SK-N-SH treated with all-trans-retinoic acid at 6 μM for 48 hours (cell line): ENCODE results near the gene PTPRN2.

Source experiments
- ATAC-seq: fragments of 200-7000 bp; cut with Tn5 transposase; 3 replicates; pipeline ENCODE4 v1.9.1; 2020; ENCODE audit warnings: mild to moderate bottlenecking, moderate library complexity
- ARNTL ChIP-seq: fragments of 450-650 bp; formaldehyde crosslinking; IDR thresholded peaks from 2 replicates; pipeline ENCODE4 v1.5.0; 2020; ENCODE audit warnings: low read depth, mild to moderate bottlenecking, moderate library complexity, borderline replicate concordance
- BACH2 ChIP-seq: fragments of 250-450 bp; sonication (Bioruptor Pico); IDR thresholded peaks from 2 replicates; pipeline ENCODE4 v1.9.0; 2021; ENCODE audit warnings: mild to moderate bottlenecking, borderline replicate concordance
- CSDC2 ChIP-seq: fragments of 250-450 bp; sonication (Bioruptor Pico); IDR thresholded peaks from 2 replicates; pipeline ENCODE4 v1.5.0; 2020; ENCODE audit warnings: mild to moderate bottlenecking, moderate library complexity
- CSRNP3 ChIP-seq: fragments of 250-450 bp; sonication (Bioruptor Pico); IDR thresholded peaks from 2 replicates; pipeline ENCODE4 v1.5.1; 2021; ENCODE audit warnings: mild to moderate bottlenecking, moderate library complexity
- ESRRG ChIP-seq: fragments of 250-450 bp; sonication (Bioruptor Pico); IDR thresholded peaks from 2 replicates; pipeline ENCODE4 v1.6.1; 2021; ENCODE audit warnings: mild to moderate bottlenecking
- GLIS3 ChIP-seq: fragments of 250-450 bp; sonication (Bioruptor Pico); IDR thresholded peaks from 2 replicates; pipeline ENCODE4 v1.5.0; 2020; ENCODE audit warnings: mild to moderate bottlenecking, moderate library complexity
- ISL1 ChIP-seq: fragments of 250-450 bp; sonication (Bioruptor Pico); IDR thresholded peaks from 2 replicates; pipeline ENCODE4 v2.1.2; 2022; ENCODE audit warnings: mild to moderate bottlenecking, moderate library complexity
- OSR1 ChIP-seq: fragments of 250-450 bp; sonication (Bioruptor Pico); IDR thresholded peaks from 2 replicates; pipeline ENCODE4 v1.8.0; 2022; ENCODE audit warnings: moderate library complexity, mild to moderate bottlenecking, inconsistent platforms
- PATZ1 ChIP-seq: fragments of 250-450 bp; sonication (Bioruptor Pico); IDR thresholded peaks from 2 replicates; pipeline ENCODE4 v1.8.0; 2020; ENCODE audit warnings: mild to moderate bottlenecking, moderate library complexity, borderline replicate concordance
- PPARA ChIP-seq: fragments of 250-450 bp; sonication (Bioruptor Pico); IDR thresholded peaks from 2 replicates; pipeline ENCODE4 v1.5.0; 2020; ENCODE audit warnings: mild to moderate bottlenecking, borderline replicate concordance
- SNAI2 ChIP-seq: fragments of 250-450 bp; sonication (Bioruptor Pico); IDR thresholded peaks from 2 replicates; pipeline ENCODE4 v1.5.0; 2020; ENCODE audit warnings: mild to moderate bottlenecking, moderate library complexity
- TCF4 ChIP-seq: fragments of 250-450 bp; sonication (Bioruptor Pico); IDR thresholded peaks from 2 replicates; pipeline ENCODE4 v1.8.0; 2021; ENCODE audit warnings: mild to moderate bottlenecking, moderate library complexity, borderline replicate concordance
- TOX ChIP-seq: fragments of 250-450 bp; sonication (Bioruptor Pico); IDR thresholded peaks from 2 replicates; pipeline ENCODE4 v1.8.0; 2021; ENCODE audit warnings: mild to moderate bottlenecking, moderate library complexity, borderline replicate concordance
- TSHZ2 ChIP-seq: fragments of 250-450 bp; sonication (Bioruptor Pico); IDR thresholded peaks from 2 replicates; pipeline ENCODE4 v1.5.0; 2020; ENCODE audit warnings: mild to moderate bottlenecking, moderate library complexity
- ZC3H10 ChIP-seq: fragments of 250-450 bp; sonication (Bioruptor Pico); IDR thresholded peaks from 2 replicates; pipeline ENCODE4 v1.5.1; 2021; ENCODE audit warnings: mild to moderate bottlenecking, moderate library complexity
- ZFP3 ChIP-seq: fragments of 250-450 bp; sonication (Bioruptor Pico); IDR thresholded peaks from 2 replicates; pipeline ENCODE4 v1.5.0; 2020; ENCODE audit warnings: mild to moderate bottlenecking, moderate library complexity
- ZFP30 ChIP-seq: fragments of 450-650 bp; formaldehyde crosslinking; IDR thresholded peaks from 2 replicates; pipeline ENCODE4 v1.5.0; 2022; ENCODE audit warnings: mild to moderate bottlenecking, moderate library complexity
- ZNF565 ChIP-seq: fragments of 450-650 bp; formaldehyde crosslinking; conservative IDR thresholded peaks from 2 replicates; pipeline ENCODE4 v1.5.0; 2020; ENCODE audit warnings: low read depth, mild to moderate bottlenecking, moderate library complexity
- ZNF70 ChIP-seq: fragments of 450-650 bp; formaldehyde crosslinking; IDR thresholded peaks from 2 replicates; pipeline ENCODE4 v1.5.0; 2020; ENCODE audit warnings: mild to moderate bottlenecking, moderate library complexity
- ZNF8 ChIP-seq: fragments of 450-650 bp; formaldehyde crosslinking; IDR thresholded peaks from 2 replicates; pipeline ENCODE4 v1.5.0; 2020; ENCODE audit warnings: mild to moderate bottlenecking, moderate library complexity

Gene PTPRN2

GRCh38 chr7:157621131-157621681 lies 966.4 kb downstream of the PTPRN2 start:
- no peak for ATAC-seq
- TF ChIP-seq SNAI2 (CRISPR knock-in tag) (no peak), ARNTL (no peak)
- TF ChIP-seq, all 23 proteins: peak for 0

GRCh38 chr7:157620616-157621015 lies 967.0 kb downstream of the PTPRN2 start:
- TF ChIP-seq TOX (CRISPR knock-in tag) (no peak), CSRNP3 (CRISPR knock-in tag) (no peak), ZNF565 (CRISPR knock-in tag) (no peak), PATZ1 (no peak), SNAI2 (CRISPR knock-in tag) (no peak), TCF4 (no peak)
- ATAC-seq = no peak

- no peak for TF ChIP-seq SNAI2 (CRISPR knock-in tag)
- no peak for TF ChIP-seq ZFP30 (CRISPR knock-in tag)
- no peak for TF ChIP-seq ZC3H10 (CRISPR knock-in tag)
- TF ChIP-seq ARNTL = no peak
- ATAC-seq = no peak
Observed at GRCh38 chr7:157619753-157620525, 967.7 kb downstream of the PTPRN2 start.

GRCh38 chr7:157618823-157619606 lies 968.6 kb downstream of the PTPRN2 start:
- no peak for ATAC-seq
- TF ChIP-seq ZNF565 (CRISPR knock-in tag) (no peak), TSHZ2 (no peak), ZFP3 (CRISPR knock-in tag) (no peak), ESRRG (CRISPR knock-in tag) (no peak), ZFP30 (CRISPR knock-in tag) (no peak), ZNF70 (CRISPR knock-in tag) (no peak), ISL1 (CRISPR knock-in tag) (no peak), TOX (CRISPR knock-in tag) (no peak), ZC3H10 (CRISPR knock-in tag) (no peak), TCF4 (no peak), OSR1 (CRISPR knock-in tag) (no peak), SNAI2 (CRISPR knock-in tag) (no peak), CSRNP3 (CRISPR knock-in tag) (no peak), PPARA (CRISPR knock-in tag) (no peak), CSDC2 (CRISPR knock-in tag) (no peak), ZNF8 (CRISPR knock-in tag) (no peak), BACH2 (CRISPR knock-in tag) (no peak), ARNTL (no peak), GLIS3 (no peak)
- TF ChIP-seq, all 23 proteins: peak for 0
